ENCODE results near the gene SLC25A6. TPM values are rescaled to one million over a fixed set of nuclear protein-coding genes. Genes with fewer than 3 reads are reported as not detected.

The SLC25A6 gene
- total RNA-seq, 4 donors from 2014 or later: 60.0 to 69.9 (median 65.1) TPM

- Histone ChIP-seq H3K27ac (no peak overlapping the region), H3K4me3 (no peak overlapping the region), H3K4me1 (no peaks in the 10 kb centered on the region), H3K27me3 (no peaks in the 10 kb centered on the region), H3K9me3 (no peaks in the 10 kb centered on the region), H3K36me3 (peaks cover 0 to 30% of the 10 kb centered on the region in 2 donors)
- intact Hi-C loops (cut with DNase I; ENCODE audit: low total_unique reads) (no loop called here), in situ Hi-C loops (cut with MboI; ENCODE audit: low sequenced_read_pairs in 4 of 4) (no loop called here)
- TF ChIP-seq POLR2A (IDR thresholded peaks at IDR 0.05) (no peak), CTCF (IDR thresholded peaks at IDR 0.05 in 4 of 5, conservative IDR thresholded peaks at IDR 0.05 in 1 of 5) (no peak)
- ATAC-seq: no peak
- DNase-seq: no peak
These were observed 25.2 kb upstream of the SLC25A6 start for GRCh38 chrX:1416965-1417760.

DNA sequence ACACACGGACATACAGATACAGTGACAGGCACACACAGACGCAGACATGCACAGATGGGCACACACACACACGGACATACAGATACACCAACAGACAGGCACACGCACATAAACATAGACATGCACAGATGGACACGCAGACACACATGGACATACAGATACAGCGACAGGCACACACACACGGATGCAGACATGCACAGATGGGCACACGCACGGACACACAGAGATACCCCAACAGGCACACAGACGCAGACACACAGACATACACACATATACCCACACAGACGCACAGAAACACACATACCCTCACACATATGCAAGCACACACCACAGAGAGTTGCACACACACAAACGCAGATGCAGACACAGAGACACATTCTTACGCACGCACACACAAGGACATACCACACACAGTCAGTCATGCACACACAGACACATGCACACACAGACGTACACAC is 24.4 kb upstream of the SLC25A6 start:
- Histone ChIP-seq H3K4me1 (no peaks in the 10 kb centered on the region), H3K4me3 (no peak overlapping the region), H3K9me3 (no peaks in the 10 kb centered on the region), H3K36me3 (peaks cover 0 to 30% of the 10 kb centered on the region in 2 donors), H3K27me3 (no peaks in the 10 kb centered on the region), H3K27ac (no peak overlapping the region)
- no peak for DNase-seq
- no peak for TF ChIP-seq POLR2A (IDR thresholded peaks at IDR 0.05)
- TF ChIP-seq CTCF (IDR thresholded peaks at IDR 0.05 in 4 of 5, conservative IDR thresholded peaks at IDR 0.05 in 1 of 5): no peak
- in situ Hi-C loops (cut with MboI; ENCODE audit: low sequenced_read_pairs in 4 of 4) (no loop called here), intact Hi-C loops (cut with DNase I; ENCODE audit: low total_unique reads) (no loop called here)
- no peak for ATAC-seq

- peak in 1 of 2 donors; percentile 9 for DNase-seq
These were observed 20.7 kb upstream of the SLC25A6 start for GRCh38 chrX:1412551-1413161.

GRCh38 chrX:1411326-1411725 is 19.4 kb upstream of the SLC25A6 start:
- DNase-seq: no peak
- ATAC-seq: peak in 1 of 2 donors; percentile 24

More at GRCh38 chrX:1412551-1413161, 20.7 kb upstream of the SLC25A6 start:
- no peak for ATAC-seq
- H3K36me3 ChIP-seq: peaks cover 0 to 20% of the 10 kb centered on the region in 2 donors
- no peaks in the 10 kb centered on the region for H3K9me3 ChIP-seq
- H3K4me1 ChIP-seq: no peaks in the 10 kb centered on the region
- intact Hi-C loops (cut with DNase I; ENCODE audit: low total_unique reads) (no loop called here), in situ Hi-C loops (cut with MboI; ENCODE audit: low sequenced_read_pairs in 4 of 4) (no loop called here)
- H3K27me3 ChIP-seq: no peaks in the 10 kb centered on the region
- no peak for TF ChIP-seq CTCF (IDR thresholded peaks at IDR 0.05 in 4 of 5, conservative IDR thresholded peaks at IDR 0.05 in 1 of 5)
- TF ChIP-seq POLR2A (IDR thresholded peaks at IDR 0.05): no peak
- no peak overlapping the region for H3K27ac ChIP-seq
- no peak overlapping the region for H3K4me3 ChIP-seq

More at GRCh38 chrX:1411326-1411725, 19.4 kb upstream of the SLC25A6 start:
- Histone ChIP-seq H3K9me3 (no peaks in the 10 kb centered on the region), H3K27me3 (no peaks in the 10 kb centered on the region), H3K4me3 (no peak overlapping the region), H3K36me3 (peaks cover 0 to 32% of the 10 kb centered on the region in 2 donors), H3K4me1 (no peaks in the 10 kb centered on the region), H3K27ac (no peak overlapping the region)
- intact Hi-C loops (cut with DNase I; ENCODE audit: low total_unique reads) (no loop called here), in situ Hi-C loops (cut with MboI; ENCODE audit: low sequenced_read_pairs in 4 of 4) (no loop called here)
- TF ChIP-seq POLR2A (IDR thresholded peaks at IDR 0.05) (no peak), CTCF (IDR thresholded peaks at IDR 0.05 in 4 of 5, conservative IDR thresholded peaks at IDR 0.05 in 1 of 5) (no peak)
